GM21515 (cell line): ENCODE measurements around the gene TMEM147.
A peak's percentile ranks its signal among the peaks of the same experiment; 100 is the strongest.

Experiments used
- ATAC-seq: cut with Tn5 transposase; IDR thresholded peaks from one replicate; pipeline ENCODE4 v1.9.1; 2021; ENCODE audit not compliant: unreplicated experiment

The TMEM147 gene

DNA sequence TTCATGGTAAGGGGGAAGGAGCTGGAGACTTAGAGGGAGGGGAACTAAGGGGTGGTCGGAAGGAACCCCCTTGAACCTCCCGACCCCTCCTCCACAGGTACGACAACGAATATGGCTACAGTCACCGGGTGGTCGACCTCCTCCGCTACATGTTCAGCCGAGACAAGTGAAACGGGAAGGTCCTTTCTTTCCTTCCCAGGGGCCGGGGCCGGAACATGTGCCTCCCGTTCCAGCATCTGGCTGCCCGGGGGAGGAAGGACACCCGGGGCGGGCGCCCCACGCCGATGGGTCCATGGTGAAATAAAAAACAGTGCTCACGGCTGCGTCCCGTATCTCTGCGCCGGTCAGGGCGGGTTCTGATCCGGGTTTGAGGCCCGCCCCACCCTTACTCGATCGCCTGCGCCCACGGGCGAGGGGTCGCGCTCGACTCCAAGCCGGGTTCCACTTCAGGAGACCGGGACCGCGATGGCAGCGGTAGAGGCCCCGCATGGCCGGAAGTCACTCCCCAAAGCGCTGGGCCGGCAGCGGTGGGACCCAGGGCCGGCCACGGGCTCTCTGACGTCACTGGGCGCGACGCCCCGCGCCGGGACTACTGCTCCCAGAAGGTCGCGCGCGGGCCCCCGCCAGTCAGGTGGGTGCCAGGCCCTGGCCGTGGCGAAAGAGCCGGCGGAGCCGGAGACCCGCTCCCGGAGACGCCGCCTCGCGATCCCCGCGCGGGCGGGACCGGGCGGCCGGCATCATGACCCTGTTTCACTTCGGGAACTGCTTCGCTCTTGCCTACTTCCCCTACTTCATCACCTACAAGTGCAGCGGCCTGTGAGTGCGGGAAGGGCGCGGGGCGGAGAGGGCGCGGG, at the start of gene TMEM147:
Gene TMEM147, plus strand, starts transcription at position 626 of the 854 bp plus-strand sequence. Its CDS starts 114 bp downstream, at position 740.
- ATAC-seq: peak; percentile 77

- ATAC-seq: no peak
These were observed 48.0 kb upstream of the TMEM147 start for GRCh38 chr19:35497406-35497805.

- ATAC-seq: no peak
These were observed 47.2 kb upstream of the TMEM147 start for GRCh38 chr19:35498220-35498619.

DNA sequence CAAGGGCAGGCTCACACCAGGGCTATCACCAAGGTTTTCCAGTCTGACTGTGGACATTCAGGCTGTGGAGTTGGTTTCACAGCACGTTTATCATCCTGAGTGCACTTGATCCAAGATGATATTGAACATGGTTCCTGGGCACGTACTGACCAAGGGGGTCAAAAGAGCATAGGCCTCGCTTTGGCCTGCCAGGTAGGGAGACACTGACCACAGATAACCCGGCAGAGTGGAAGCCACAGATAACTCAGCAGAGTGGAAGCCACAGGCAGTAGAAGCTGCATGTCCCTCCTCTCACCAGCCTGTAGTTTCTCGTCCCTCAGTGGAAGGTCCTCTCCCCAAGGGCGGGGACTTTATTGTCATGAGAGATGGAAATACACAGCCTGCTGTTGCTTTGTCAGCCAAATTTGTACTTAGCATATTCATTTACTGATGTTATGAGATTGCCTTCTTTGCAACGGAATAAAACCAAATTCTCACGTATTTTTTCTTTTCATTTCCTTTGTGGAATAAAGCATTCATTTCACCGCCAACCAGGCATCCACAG, 46.4 kb upstream of the TMEM147 start:
- ATAC-seq: no peak

DNA sequence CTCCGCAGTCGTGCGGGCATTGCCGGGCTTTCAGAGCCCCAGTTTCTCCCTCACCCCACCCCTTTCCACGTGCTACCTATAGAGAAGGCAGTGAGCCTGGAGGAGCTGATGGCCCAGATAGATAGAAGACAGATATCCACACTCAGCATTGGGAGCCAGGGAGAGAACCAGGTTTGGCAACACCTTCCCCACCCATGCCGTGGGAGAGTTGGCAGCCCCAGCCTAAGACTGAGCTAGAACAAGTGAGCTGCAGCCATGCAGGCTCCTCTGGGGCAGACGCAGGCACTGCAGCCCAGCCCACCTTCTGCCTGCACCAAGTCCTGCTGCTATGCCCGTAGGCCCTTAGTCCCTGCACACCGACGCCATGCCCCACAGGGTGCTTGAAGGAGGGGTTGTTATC, 44.8 kb upstream of the TMEM147 start:
- ATAC-seq: no peak

DNA sequence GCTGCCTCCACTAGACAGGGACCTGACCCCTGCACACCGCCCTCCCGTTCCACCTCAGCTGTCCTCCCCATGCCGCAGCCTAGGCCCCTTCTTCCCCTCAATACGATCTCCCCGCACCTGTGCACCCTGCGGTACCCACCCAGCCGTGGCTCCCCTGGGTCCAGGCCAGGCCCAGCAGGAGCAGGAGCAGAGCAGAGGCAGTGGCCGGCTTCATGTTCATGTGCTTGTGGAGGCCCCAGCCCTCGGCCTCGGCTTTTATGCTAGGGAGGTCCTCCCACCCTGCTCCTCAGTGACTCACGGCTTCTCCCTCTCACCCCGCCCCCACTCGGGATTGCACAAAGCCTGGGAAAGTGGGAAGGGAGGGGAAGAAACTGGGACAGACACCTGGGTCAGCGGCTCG, 43.7 kb upstream of the TMEM147 start:
- ATAC-seq: no peak

- no peak for ATAC-seq
These were observed 42.7 kb upstream of the TMEM147 start for GRCh38 chr19:35502751-35503150.

- ATAC-seq: no peak
These were observed 39.4 kb upstream of the TMEM147 start for GRCh38 chr19:35506011-35506410.

DNA sequence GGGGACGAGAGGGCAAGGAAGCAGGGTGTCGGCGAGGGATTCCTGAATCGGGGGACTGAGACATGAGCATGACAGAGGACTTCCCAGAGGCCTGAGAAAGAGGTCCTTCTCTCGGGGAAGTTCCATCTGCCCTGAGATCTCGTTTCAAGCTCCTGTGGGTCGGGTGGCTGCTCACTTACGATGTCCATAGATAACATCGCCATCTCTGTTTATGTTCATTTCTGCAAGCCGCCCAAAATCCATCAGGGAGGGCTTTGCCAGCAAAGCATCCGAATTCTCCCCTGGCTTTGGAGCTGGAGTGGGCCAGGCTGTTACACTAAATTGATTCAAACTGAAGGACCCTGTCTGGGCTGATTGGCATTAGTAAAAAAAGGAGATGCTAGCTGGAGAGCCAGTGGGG, 37.9 kb upstream of the TMEM147 start:
- no peak for ATAC-seq

DNA sequence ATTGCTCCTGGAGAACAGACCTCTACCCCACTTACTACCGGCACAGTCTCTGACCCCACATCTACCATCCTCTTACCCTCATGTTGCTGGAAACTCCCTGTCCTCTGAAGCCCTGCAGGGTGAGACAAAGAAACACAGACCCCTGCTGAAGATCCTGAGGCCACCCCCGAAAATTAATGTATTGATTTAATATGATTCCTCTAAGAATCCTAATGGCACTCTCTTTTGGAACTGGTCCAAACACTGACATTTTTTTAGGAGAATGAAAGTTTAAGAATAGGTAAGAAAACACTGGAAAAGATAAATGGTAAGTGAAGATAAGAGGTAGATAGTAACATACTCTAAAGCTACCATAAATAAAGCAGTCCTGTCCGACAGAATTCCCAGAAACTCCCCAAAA, 37.3 kb upstream of the TMEM147 start:
- ATAC-seq: no peak

GRCh38 chr19:35509018-35509652, 36.3 kb upstream of the TMEM147 start:
- ATAC-seq: no peak

DNA sequence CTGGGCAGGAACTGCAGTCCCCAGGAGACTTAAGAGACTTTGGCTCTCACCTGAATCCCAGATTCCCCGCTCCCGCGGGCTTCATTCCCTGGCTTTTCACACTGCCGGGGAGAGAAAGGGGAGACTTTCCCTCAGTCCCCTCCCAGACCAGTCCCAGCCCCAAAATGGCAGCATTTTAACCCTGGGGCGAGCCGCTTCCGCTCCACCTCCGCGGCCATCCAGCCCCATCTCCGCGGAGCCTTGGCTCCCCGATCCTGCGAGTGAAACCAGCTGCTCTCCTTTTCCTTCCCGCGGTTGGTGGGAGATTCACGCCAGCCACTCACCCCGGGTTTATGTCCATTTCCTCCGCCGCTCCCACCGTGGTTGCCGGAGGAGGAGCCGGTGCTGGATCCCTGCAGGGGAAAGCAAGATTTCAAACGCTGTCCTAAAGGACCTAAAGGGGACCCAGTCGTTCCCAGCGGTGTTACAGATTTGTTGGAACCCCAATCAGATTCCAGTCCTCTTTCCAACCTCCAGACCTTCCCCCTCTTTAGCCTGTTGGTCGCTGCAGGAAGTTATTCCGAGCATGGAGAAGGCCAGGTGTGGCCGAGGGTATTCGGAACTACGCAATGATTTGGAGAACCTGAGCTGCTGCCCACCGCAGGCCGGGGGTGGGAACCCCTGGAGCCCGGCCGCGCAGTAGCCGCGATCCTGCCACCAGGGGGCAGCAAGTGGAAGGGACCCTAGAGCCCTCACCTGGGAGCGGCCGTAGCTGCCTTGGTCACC, 35.4 kb upstream of the TMEM147 start:
- no peak for ATAC-seq

DNA sequence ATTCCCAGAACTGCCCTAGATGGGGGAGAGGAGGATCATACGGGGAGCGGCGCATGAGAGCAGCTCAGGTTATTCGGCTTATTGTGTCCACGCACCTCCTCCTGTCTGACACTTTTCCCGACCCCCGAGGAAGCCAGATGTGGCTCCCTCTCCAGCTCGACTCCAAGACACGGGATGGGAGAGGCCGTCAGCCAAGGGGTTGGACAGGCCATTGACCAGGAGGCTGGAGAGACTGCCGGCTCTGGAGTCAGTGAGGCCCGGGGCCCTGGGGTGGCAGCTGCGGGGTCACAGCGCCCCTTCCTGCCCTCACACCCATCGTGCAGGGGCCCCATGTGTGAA, 34.8 kb upstream of the TMEM147 start:
- no peak for ATAC-seq

DNA sequence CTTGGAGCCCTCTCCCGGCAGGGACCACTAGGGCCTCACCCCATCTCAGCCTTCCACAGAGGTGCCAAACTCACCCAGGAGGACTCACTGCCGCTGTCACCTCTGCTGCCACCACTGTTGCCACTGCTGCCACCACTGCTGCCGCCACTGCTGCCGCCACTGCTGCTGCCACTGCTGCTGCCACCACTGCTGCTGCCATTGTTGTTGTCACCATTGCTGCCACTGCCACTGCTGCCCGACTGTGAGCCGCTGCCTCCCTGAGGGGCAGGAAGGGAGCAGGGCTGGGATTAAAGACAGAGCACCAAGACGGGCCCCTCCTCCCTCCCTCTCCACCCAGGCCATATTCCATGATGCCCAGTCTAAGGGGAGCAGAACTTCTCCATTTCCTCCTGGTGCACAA, 34.1 kb upstream of the TMEM147 start:
- ATAC-seq: no peak

DNA sequence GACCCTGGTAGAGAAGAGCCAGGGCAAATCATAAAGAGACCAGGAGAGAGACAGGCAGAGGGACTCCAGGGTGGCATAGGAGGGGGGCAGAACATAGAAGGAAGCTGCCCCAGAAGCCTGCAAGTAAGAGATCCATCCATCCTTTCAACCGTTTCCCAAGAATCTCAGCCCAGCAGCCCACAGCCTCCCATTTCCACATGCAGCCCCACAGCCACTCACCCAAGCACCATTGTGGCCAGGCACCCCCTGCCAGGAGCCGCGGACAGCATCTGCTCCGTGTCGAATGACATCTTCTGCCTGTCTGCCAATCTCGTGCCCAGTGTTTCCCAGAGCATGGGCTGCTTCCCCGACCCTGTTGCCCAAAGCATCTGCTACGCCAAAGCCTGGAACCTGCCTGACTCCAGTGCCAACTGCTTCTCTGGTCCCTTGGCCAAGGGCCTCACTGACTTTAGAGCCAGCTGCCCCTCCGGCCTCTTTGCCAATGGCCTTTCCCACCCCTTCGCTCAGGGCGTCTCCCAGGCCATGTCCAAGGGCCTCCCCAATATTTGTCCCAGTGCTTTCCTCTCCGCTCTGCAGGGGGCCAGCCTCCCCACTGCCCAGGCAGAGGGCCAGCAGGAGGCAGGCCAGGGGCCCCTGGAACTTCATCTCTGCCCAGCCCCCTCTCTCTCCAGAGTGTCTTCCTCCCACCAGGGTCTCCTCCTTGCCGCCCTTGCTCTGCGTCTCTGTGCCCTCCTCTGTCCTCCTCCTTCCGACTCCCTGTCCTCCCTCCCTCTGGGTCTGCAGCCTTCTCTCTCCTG, 32.4 kb upstream of the TMEM147 start:
- ATAC-seq: no peak

GRCh38 chr19:35513628-35514281, 31.7 kb upstream of the TMEM147 start, which contains the start of gene DMKN:
TSS of gene DMKN (minus strand) at chr19:35513649. CDS start at chr19:35513475, 174 bp downstream.
- no peak for ATAC-seq

DNA sequence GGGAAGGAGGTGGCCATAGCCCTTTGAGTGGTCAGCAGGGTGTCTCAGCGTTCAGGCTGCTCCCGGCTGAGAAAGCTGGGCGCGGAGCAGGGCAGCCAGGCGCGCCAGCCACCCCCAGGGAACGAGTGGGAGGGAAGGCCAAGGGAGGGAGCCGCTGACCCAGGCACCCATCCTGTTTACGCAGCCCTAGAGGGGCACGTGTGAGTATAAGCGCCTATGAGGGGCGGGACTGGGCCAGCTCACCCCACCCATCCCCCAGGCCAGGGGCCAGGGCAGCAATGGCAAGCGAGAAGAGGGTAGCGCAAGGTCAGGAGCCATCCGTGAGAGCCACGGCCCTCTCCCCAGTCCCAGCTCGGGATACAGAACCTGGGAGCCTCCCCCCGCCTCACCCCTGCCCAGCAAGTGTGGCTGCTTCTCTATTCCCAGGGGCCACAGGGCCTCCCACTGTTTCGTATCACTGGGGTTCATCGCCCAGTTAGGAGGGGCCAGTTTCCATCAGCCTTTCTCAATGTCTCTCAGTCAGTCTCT, 31.1 kb upstream of the TMEM147 start:
- no peak for ATAC-seq

DNA sequence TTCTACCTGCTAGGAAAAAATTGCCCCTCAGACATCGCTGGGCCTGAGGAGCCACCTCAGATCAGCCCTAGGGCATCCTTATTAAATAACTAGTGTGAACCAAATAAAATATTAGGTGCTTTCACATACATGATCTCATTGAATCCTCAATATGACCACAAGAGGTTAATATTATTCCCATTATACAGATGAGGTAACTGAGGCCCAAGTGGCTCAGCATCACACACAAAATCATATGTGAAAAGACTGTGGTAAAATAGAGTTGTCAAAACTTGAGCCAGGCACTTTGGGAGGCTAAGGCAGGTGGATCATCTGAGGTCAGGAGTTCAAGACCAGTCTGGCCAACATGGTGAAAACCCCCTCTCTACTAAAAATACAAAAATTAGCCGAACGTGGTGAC, 29.1 kb upstream of the TMEM147 start:
- ATAC-seq: no peak

DNA sequence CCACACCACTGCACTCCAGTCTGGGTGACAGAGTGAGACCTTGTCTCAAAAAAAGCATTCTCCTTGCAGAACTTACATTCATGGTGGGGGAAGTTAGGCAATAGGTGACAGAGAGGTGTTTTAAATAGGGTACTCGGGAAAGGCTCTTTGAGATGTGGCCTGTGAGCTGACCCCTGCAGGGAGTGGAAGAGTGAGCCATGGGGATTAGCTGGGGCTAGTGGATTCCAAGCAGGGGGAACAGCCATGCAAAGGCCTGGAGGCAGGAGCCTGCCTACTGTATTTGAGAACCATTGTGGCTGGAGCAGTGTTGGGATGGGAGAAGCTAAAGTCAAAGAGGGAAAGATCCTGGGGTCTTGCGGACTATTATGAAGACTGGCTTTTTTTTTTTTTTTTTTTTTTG, 28.1 kb upstream of the TMEM147 start:
- no peak for ATAC-seq

DNA sequence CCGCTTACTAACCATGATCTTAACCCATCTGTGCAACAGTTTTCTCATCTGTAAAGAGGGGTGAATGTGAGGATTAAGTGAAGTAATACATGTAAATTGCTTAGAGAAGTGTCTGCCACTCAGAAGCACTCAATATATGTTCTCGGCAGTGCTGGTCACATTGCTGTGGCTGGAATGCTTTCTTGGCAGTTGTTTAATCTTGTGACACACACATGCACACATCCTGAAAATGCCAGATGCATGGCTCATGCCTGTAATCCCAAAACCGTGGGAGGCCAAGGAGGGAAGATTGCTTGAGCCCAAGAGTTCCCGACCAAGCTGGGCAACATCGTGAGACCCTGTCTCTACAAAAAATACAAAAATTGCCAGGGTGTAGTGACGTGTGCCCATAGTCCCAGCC, 27.1 kb upstream of the TMEM147 start:
- ATAC-seq: no peak
